SK-N-SH treated with all-trans-retinoic acid at 6 μM for 48 hours (cell line): ENCODE results near the gene SYTL3.

Experiments used
- ZC3H10 ChIP-seq: fragments of 250-450 bp; sonication (Bioruptor Pico); IDR thresholded peaks from 2 replicates; pipeline ENCODE4 v1.5.1; 2021; ENCODE audit warnings: mild to moderate bottlenecking, moderate library complexity
- ZFP3 ChIP-seq: fragments of 250-450 bp; sonication (Bioruptor Pico); IDR thresholded peaks from 2 replicates; pipeline ENCODE4 v1.5.0; 2020; ENCODE audit warnings: mild to moderate bottlenecking, moderate library complexity

GRCh38 chr6:158729906-158730540 lies 80.2 kb downstream of the SYTL3 start:
- TF ChIP-seq ZC3H10 (CRISPR knock-in tag) (no peak), ZFP3 (no peak)
